K562 (cell line): Measurements from ENCODE around the gene LENEP. TPM values are rescaled to one million over a fixed set of nuclear protein-coding genes. Genes with fewer than 3 reads are reported as not detected.

Experiments used
- ARHGAP35 ChIP-seq: fragments of 450-650 bp; IDR thresholded peaks from 2 replicates; pipeline ENCODE4 v1.6.1; 2018; ENCODE audit not compliant: partially characterized antibody
- EZH2 ChIP-seq: IDR thresholded peaks from 2 replicates; pipeline ENCODE4 v1.6.1; 2012; ENCODE audit warnings: low read depth, mild to moderate bottlenecking, inconsistent platforms, low read length, borderline replicate concordance
- GABPB2 ChIP-seq: fragments of 250-450 bp; sonication (Bioruptor Pico); conservative IDR thresholded peaks from 2 replicates; pipeline ENCODE4 v1.5.1; 2021; ENCODE audit warnings: mild to moderate bottlenecking
- GATA2 ChIP-seq: sonication (generic); formaldehyde crosslinking; IDR thresholded peaks from 2 replicates; pipeline ENCODE4 v1.4.0; 2020; ENCODE audit warnings: mild to moderate bottlenecking, missing genetic modification reagents
- HDAC3 ChIP-seq: fragments of 450-650 bp; IDR thresholded peaks from 2 replicates; pipeline ENCODE4 v1.6.1; 2018; ENCODE audit warnings: borderline replicate concordance, mild to moderate bottlenecking, moderate library complexity; ENCODE audit not compliant: partially characterized antibody
- HDAC8 ChIP-seq: fragments of 450-650 bp; IDR thresholded peaks from 2 replicates; pipeline ENCODE4 v1.6.1; 2016; ENCODE audit warnings: mild to moderate bottlenecking, missing genetic modification characterization, moderate library complexity, missing compliant biosample characterization
- ILF3 ChIP-seq: fragments of 450-650 bp; IDR thresholded peaks from 2 replicates; pipeline ENCODE4 v1.6.1; 2018; ENCODE audit warnings: antibody characterized with exemption, mild to moderate bottlenecking, moderate library complexity, borderline replicate concordance
- JUNB ChIP-seq: fragments of 450-650 bp; formaldehyde crosslinking; conservative IDR thresholded peaks from 2 replicates; pipeline ENCODE4 v1.4.0; 2020; ENCODE audit warnings: mild to moderate bottlenecking
- MTA3 ChIP-seq: fragments of 450-650 bp; formaldehyde crosslinking; IDR thresholded peaks from 2 replicates; pipeline ENCODE4 v1.6.1; 2017; ENCODE audit warnings: mild to moderate bottlenecking, borderline replicate concordance
- NRF1 ChIP-seq, 2 experiments: fragments of 450-650 bp; IDR thresholded peaks in 1 of 2; conservative IDR thresholded peaks in 1 of 2; 2 replicates each; pipeline ENCODE4 v1.6.1; 2014; ENCODE audit warnings: mild to moderate bottlenecking in 2 of 2
- RBFOX2 ChIP-seq: fragments of 200-400 bp; formaldehyde crosslinking; IDR thresholded peaks from 2 replicates; pipeline ENCODE4 v1.6.1; 2017; ENCODE audit warnings: low read depth, mild to moderate bottlenecking, low read length, moderate library complexity
- SMARCB1 ChIP-seq: IDR thresholded peaks from 2 replicates; pipeline ENCODE4 v1.6.1; 2011; ENCODE audit warnings: improper control_type of control experiment, low read depth; ENCODE audit not compliant: insufficient read length
- SMARCE1 ChIP-seq: fragments of 450-650 bp; IDR thresholded peaks from 2 replicates; pipeline ENCODE4 v1.7.1; 2016; ENCODE audit warnings: mild to moderate bottlenecking
- TBP ChIP-seq: optimal IDR thresholded peaks from 2 replicates; pipeline ENCODE3; 2011; ENCODE audit warnings: low read depth, low read length, improper control_type of control experiment
- TFAM ChIP-seq: fragments of 250-450 bp; sonication (Bioruptor Pico); conservative IDR thresholded peaks from 2 replicates; pipeline ENCODE4 v1.5.0; 2021; ENCODE audit warnings: mild to moderate bottlenecking, moderate library complexity
- TGIF2 ChIP-seq: sonication (generic); formaldehyde crosslinking; IDR thresholded peaks from 2 replicates; pipeline ENCODE4 v1.8.1; 2022; ENCODE audit warnings: mild to moderate bottlenecking, missing genetic modification reagents, moderate library complexity
- ZBTB1 ChIP-seq: sonication (generic); formaldehyde crosslinking; IDR thresholded peaks from 2 replicates; pipeline ENCODE4 v1.8.1; 2023; ENCODE audit warnings: missing genetic modification reagents, low read depth, mild to moderate bottlenecking, borderline replicate concordance
- ZKSCAN3 ChIP-seq: fragments of 250-450 bp; sonication (Bioruptor Pico); IDR thresholded peaks from 2 replicates; pipeline ENCODE4 v1.4.0; 2020
- ZNF124 ChIP-seq: sonication (generic); formaldehyde crosslinking; IDR thresholded peaks from 2 replicates; pipeline ENCODE4 v1.8.1; 2022; ENCODE audit warnings: missing genetic modification reagents
- ZNF197 ChIP-seq: fragments of 200-800 bp; sonication (Bioruptor generic); IDR thresholded peaks from 2 replicates; pipeline ENCODE4 v1.6.1; 2016; ENCODE audit warnings: low read depth, missing genetic modification characterization, missing compliant biosample characterization
- ZNF217 ChIP-seq: sonication (generic); formaldehyde crosslinking; IDR thresholded peaks from 2 replicates; pipeline ENCODE4 v1.8.0; 2022; ENCODE audit warnings: mild to moderate bottlenecking, missing genetic modification reagents
- polyA plus RNA-seq, 8 experiments: library from polyadenylated mRNA; depleted of rRNA in 4 of 8; stranded (reverse) in 5 of 8; unstranded in 3 of 8; fragments of >200 nt; fragmentation: Nextera tagmentation in 2 of 8; fragmentation: Illumina TruSeq in 1 of 8; extraction: Ambion mirVana in 2 of 8; extraction: Trizol in 1 of 8; gene quantifications; 2 replicates each; pipeline versions ENCODE4 v1.2.1 to v1.2.3, GENCODE V29; 2011 to 2014; ENCODE audit warnings: inconsistent platforms in 1 of 8, missing spikeins in 1 of 8
- total RNA-seq, 7 experiments: library from RNA; depleted of rRNA in 6 of 7; stranded (reverse); fragments of >200 nt in 6 of 7; fragmentation: Illumina TruSeq in 2 of 7; extraction: Trizol in 2 of 7; gene quantifications; 2 replicates each; pipeline versions ENCODE4 v1.2.1 to v1.2.3, GENCODE V29; 2011 to 2021; ENCODE audit warnings: low replicate concordance in 1 of 7
- TF ChIP-seq, protein P1 (sequence below): fragments of 450-650 bp; IDR thresholded peaks from 2 replicates; pipeline ENCODE4 v1.7.1; 2018; ENCODE audit warnings: mild to moderate bottlenecking, low read depth; ENCODE audit not compliant: partially characterized antibody
- TF ChIP-seq, protein P2 (sequence below): fragments of 250-450 bp; sonication (Bioruptor Pico); IDR thresholded peaks from 2 replicates; pipeline ENCODE4 v1.8.0; 2022; ENCODE audit warnings: moderate library complexity, mild to moderate bottlenecking, inconsistent platforms
- TF ChIP-seq, protein P3 (sequence below), 2 experiments: fragments of 450-650 bp in 1 of 2; sonication (generic) in 1 of 2; formaldehyde crosslinking in 1 of 2; IDR thresholded peaks in 1 of 2; conservative IDR thresholded peaks in 1 of 2; 2 replicates each; pipeline versions ENCODE4 v1.6.1 to v1.8.1; 2016 to 2023; ENCODE audit warnings: mild to moderate bottlenecking in 2 of 2, moderate library complexity in 2 of 2, inconsistent platforms in 1 of 2, missing genetic modification reagents in 1 of 2

LENEP gene
- total and polyA plus RNA-seq, 9 of the 15 experiments (the other 6 are each of a cell fraction or from before 2014, with no cell fraction given) = 0.23 to 0.87 (median 0.67) TPM; not detected in 5

DNA sequence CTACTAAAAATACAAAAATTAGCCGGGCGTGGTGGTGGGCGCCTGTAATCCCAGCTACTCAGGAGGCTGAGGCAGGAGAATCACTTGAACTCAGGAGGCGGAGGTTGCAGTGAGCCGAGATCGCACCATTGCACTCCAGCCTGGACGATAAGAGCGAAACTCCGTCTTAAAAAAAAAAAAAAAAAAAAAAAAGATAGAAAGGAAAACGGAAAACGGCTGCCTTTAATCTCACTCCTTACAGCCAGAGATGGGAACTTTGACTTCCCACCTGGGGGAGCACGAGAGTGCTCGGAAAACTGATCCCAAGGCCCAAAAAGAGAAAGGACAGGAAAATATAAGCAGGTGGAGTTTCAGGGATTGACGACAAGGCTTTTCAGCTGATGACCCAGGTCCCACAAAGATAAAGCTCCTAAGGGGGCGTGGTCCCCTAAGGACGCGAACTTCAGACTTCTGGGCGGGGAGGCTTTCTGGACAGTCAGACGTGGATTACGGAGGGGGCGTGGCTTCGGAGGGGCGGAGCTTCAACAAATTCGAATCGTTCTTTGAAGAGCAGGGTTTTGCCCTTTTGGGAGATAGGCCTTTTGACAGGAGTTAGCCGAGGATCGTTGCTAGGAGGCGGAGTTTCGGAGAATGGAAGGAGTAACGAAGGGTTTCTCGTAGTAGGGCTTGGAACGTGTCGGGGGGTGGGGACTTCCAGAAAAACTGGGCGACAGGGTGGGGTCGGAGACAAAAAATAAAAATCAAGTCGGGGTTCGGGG is 19.9 kb upstream of the LENEP start (continued):
- TF ChIP-seq HDAC3 = no peak
- no peak for TF ChIP-seq ARHGAP35
- TF ChIP-seq, protein P1, sequence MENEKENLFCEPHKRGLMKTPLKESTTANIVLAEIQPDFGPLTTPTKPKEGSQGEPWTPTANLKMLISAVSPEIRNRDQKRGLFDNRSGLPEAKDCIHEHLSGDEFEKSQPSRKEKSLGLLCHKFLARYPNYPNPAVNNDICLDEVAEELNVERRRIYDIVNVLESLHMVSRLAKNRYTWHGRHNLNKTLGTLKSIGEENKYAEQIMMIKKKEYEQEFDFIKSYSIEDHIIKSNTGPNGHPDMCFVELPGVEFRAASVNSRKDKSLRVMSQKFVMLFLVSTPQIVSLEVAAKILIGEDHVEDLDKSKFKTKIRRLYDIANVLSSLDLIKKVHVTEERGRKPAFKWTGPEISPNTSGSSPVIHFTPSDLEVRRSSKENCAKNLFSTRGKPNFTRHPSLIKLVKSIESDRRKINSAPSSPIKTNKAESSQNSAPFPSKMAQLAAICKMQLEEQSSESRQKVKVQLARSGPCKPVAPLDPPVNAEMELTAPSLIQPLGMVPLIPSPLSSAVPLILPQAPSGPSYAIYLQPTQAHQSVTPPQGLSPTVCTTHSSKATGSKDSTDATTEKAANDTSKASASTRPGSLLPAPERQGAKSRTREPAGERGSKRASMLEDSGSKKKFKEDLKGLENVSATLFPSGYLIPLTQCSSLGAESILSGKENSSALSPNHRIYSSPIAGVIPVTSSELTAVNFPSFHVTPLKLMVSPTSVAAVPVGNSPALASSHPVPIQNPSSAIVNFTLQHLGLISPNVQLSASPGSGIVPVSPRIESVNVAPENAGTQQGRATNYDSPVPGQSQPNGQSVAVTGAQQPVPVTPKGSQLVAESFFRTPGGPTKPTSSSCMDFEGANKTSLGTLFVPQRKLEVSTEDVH = no peak
- TF ChIP-seq, protein P2, sequence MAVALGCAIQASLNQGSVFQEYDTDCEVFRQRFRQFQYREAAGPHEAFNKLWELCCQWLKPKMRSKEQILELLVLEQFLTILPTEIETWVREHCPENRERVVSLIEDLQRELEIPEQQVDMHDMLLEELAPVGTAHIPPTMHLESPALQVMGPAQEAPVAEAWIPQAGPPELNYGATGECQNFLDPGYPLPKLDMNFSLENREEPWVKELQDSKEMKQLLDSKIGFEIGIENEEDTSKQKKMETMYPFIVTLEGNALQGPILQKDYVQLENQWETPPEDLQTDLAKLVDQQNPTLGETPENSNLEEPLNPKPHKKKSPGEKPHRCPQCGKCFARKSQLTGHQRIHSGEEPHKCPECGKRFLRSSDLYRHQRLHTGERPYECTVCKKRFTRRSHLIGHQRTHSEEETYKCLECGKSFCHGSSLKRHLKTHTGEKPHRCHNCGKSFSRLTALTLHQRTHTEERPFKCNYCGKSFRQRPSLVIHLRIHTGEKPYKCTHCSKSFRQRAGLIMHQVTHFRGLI (CRISPR knock-in tag) = no peak
- TF ChIP-seq TGIF2 (CRISPR knock-in tag) = no peak
- no peak for TF ChIP-seq ZBTB1 (CRISPR knock-in tag)
- no peak for TF ChIP-seq SMARCB1
- peak; percentile 42 to 47; a peak in 3 of 4 replicates for TF ChIP-seq NRF1 (conservative IDR thresholded peaks at IDR 0.05 in 1 of 2, IDR thresholded peaks at IDR 0.05 in 1 of 2)
- TF ChIP-seq JUNB = no peak
- TF ChIP-seq ZNF197 (CRISPR knock-in tag) = no peak
- TF ChIP-seq HDAC8 (tag) = no peak
- TF ChIP-seq RBFOX2 = no peak
- TF ChIP-seq GABPB2 (CRISPR knock-in tag) = no peak
- no peak for TF ChIP-seq TFAM (CRISPR knock-in tag)
- TF ChIP-seq, protein P3, sequence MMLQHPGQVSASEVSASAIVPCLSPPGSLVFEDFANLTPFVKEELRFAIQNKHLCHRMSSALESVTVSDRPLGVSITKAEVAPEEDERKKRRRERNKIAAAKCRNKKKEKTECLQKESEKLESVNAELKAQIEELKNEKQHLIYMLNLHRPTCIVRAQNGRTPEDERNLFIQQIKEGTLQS (IDR thresholded peaks at IDR 0.05) = no peak
- TF ChIP-seq, protein P3 (CRISPR knock-in tag; conservative IDR thresholded peaks at IDR 0.05) = no peak
- TF ChIP-seq ILF3 = no peak
- TF ChIP-seq ZKSCAN3 = no peak
- TF ChIP-seq ZNF124 (CRISPR knock-in tag) = no peak
- TF ChIP-seq SMARCE1 = peak; percentile 68; the same call in 1 of the 2 replicates
- TF ChIP-seq MTA3 = no peak
- no peak for TF ChIP-seq EZH2
- TF ChIP-seq GATA2 (CRISPR knock-in tag) = peak; percentile 49
- peak; percentile 66 for TF ChIP-seq TBP
- TF ChIP-seq ZNF217 = no peak
